Measurements from ENCODE around the gene ARMC6.

GRCh38 chr19:19095691-19096090, 62.3 kb downstream of the ARMC6 start:
- TF ChIP-seq CTCF (IDR thresholded peaks at IDR 0.05) (no peak), POLR2AphosphoS5 (IDR thresholded peaks at IDR 0.05; ENCODE audit: low read depth, low read length) (no peak), TCF7L2 (IDR thresholded peaks at IDR 0.05; ENCODE audit: low read depth, low read length) (no peak), SIN3A (IDR thresholded peaks at IDR 0.05; ENCODE audit: borderline replicate concordance, insufficient read depth, low read depth, low read length) (no peak)
